ENCODE results near the gene PDZK1.

DNA sequence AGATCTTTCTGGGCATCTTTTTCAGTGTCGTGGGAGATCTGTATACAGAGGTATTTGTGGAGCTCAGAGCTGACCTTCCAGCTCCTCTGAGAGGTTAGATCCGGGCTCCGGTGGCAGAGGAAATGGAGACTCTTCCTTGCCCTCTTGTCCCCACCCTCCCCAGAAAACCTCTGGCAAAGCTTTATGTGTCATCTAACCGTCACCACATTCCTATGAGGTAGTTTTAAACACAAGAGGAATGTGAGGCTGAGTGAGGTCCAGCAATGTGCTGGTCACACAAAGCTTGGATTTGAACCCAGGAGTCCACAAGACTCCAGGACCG, 13.3 kb upstream of the PDZK1 start:
- TF ChIP-seq RAD21 (IDR thresholded peaks at IDR 0.05; ENCODE audit: low read depth) = no peak
- no peak for TF ChIP-seq POLR2A (IDR thresholded peaks at IDR 0.05; ENCODE audit: borderline replicate concordance, extremely low read depth, insufficient read depth, insufficient read length)
- TF ChIP-seq, protein P1, sequence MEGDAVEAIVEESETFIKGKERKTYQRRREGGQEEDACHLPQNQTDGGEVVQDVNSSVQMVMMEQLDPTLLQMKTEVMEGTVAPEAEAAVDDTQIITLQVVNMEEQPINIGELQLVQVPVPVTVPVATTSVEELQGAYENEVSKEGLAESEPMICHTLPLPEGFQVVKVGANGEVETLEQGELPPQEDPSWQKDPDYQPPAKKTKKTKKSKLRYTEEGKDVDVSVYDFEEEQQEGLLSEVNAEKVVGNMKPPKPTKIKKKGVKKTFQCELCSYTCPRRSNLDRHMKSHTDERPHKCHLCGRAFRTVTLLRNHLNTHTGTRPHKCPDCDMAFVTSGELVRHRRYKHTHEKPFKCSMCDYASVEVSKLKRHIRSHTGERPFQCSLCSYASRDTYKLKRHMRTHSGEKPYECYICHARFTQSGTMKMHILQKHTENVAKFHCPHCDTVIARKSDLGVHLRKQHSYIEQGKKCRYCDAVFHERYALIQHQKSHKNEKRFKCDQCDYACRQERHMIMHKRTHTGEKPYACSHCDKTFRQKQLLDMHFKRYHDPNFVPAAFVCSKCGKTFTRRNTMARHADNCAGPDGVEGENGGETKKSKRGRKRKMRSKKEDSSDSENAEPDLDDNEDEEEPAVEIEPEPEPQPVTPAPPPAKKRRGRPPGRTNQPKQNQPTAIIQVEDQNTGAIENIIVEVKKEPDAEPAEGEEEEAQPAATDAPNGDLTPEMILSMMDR (IDR thresholded peaks at IDR 0.05 in 2 of 3, conservative IDR thresholded peaks at IDR 0.05 in 1 of 3; ENCODE audit: borderline replicate concordance in 1 of 3, insufficient read depth in 1 of 3, low read depth in 2 of 3, low read length in 2 of 3) = no peak
- no peak; the same call in 1 of the 2 replicates for TF ChIP-seq JUND (IDR thresholded peaks at IDR 0.05)
- TF ChIP-seq ZNF274 (IDR thresholded peaks at IDR 0.05; ENCODE audit: low read depth, low read length) = no peak
- TF ChIP-seq, protein P2, sequence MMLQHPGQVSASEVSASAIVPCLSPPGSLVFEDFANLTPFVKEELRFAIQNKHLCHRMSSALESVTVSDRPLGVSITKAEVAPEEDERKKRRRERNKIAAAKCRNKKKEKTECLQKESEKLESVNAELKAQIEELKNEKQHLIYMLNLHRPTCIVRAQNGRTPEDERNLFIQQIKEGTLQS (IDR thresholded peaks at IDR 0.05) = no peak
